Activated T-cell treated with anti-CD3 and anti-CD28 coated beads, Interleukin-2, amount 50 U/mL, for 24 hours (primary cell): ENCODE results near the gene VEGFA.
A peak's percentile ranks its signal among the peaks of the same experiment; 100 is the strongest.

ENCODE experiments used
- DNase-seq: peaks from one replicate; pipeline ENCODE4 v3.0.0-alpha.2; 2020
- H3K27ac Mint-ChIP-seq: 2 replicates; pipeline ENCODE4 v1.8.0; 2020; ENCODE audit warnings: mild to moderate bottlenecking, mixed read lengths
- H3K27me3 Mint-ChIP-seq: 2 replicates; pipeline ENCODE4 v1.8.0; 2020; ENCODE audit warnings: mixed read lengths
- H3K36me3 Mint-ChIP-seq: 2 replicates; pipeline ENCODE4 v1.8.0; 2020; ENCODE audit warnings: low read depth, mixed read lengths
- H3K4me1 Mint-ChIP-seq: 2 replicates; pipeline ENCODE4 v1.8.0; 2020; ENCODE audit warnings: low read depth, mixed read lengths
- H3K4me3 Mint-ChIP-seq: 2 replicates; pipeline ENCODE4 v1.8.0; 2020; ENCODE audit warnings: mild to moderate bottlenecking, moderate library complexity, mixed read lengths
- H3K9me3 Mint-ChIP-seq: 2 replicates; pipeline ENCODE4 v1.8.0; 2020; ENCODE audit warnings: mixed read lengths

Gene VEGFA

GRCh38 chr6:43761666-43762409 lies 8.2 kb upstream of the VEGFA start:
- Mint-ChIP-seq H3K9me3 (no peaks in the 10 kb centered on the region), H3K4me3 (no peak overlapping the region), H3K36me3 (no peaks in the 10 kb centered on the region), H3K27me3 (peaks cover 2% of the 10 kb centered on the region), H3K27ac (no peak overlapping the region), H3K4me1 (peaks cover 7% of the 10 kb centered on the region)
- DNase-seq, result no peak

GRCh38 chr6:43762410-43762768 lies 7.6 kb upstream of the VEGFA start:
- H3K9me3 Mint-ChIP-seq, result no peaks in the 10 kb centered on the region
- peaks cover 7% of the 10 kb centered on the region for H3K4me1 Mint-ChIP-seq
- no peak overlapping the region for H3K27ac Mint-ChIP-seq
- no peaks in the 10 kb centered on the region for H3K36me3 Mint-ChIP-seq
- H3K4me3 Mint-ChIP-seq, result no peak overlapping the region
- no peak for DNase-seq
- H3K27me3 Mint-ChIP-seq, result peaks cover 2% of the 10 kb centered on the region

- peaks cover 7% of the 10 kb centered on the region for H3K4me1 Mint-ChIP-seq
- no peak overlapping the region for H3K27ac Mint-ChIP-seq
- no peak overlapping the region for H3K4me3 Mint-ChIP-seq
- DNase-seq, result no peak
- no peaks in the 10 kb centered on the region for H3K9me3 Mint-ChIP-seq
- H3K27me3 Mint-ChIP-seq, result peaks cover 2% of the 10 kb centered on the region
- H3K36me3 Mint-ChIP-seq, result no peaks in the 10 kb centered on the region
These were observed 6.9 kb upstream of the VEGFA start for GRCh38 chr6:43762966-43763695.

- H3K27ac Mint-ChIP-seq, result no peak overlapping the region
- H3K27me3 Mint-ChIP-seq, result peaks cover 2% of the 10 kb centered on the region
- H3K36me3 Mint-ChIP-seq, result no peaks in the 10 kb centered on the region
- no peaks in the 10 kb centered on the region for H3K9me3 Mint-ChIP-seq
- no peak overlapping the region for H3K4me3 Mint-ChIP-seq
- no peak for DNase-seq
- H3K4me1 Mint-ChIP-seq, result peaks cover 7% of the 10 kb centered on the region
These were observed 6.0 kb upstream of the VEGFA start for GRCh38 chr6:43763812-43764522.

GRCh38 chr6:43764772-43765171 lies 5.2 kb upstream of the VEGFA start:
- Mint-ChIP-seq H3K27me3 (peaks cover 2% of the 10 kb centered on the region), H3K36me3 (no peaks in the 10 kb centered on the region), H3K27ac (no peak overlapping the region), H3K9me3 (no peaks in the 10 kb centered on the region), H3K4me1 (peaks cover 14% of the 10 kb centered on the region), H3K4me3 (no peak overlapping the region)
- DNase-seq, result no peak

- no peak overlapping the region for H3K27ac Mint-ChIP-seq
- H3K27me3 Mint-ChIP-seq, result peaks cover 4% of the 10 kb centered on the region
- H3K4me3 Mint-ChIP-seq, result no peak overlapping the region
- DNase-seq, result no peak
- peaks cover 18% of the 10 kb centered on the region for H3K4me1 Mint-ChIP-seq
- H3K9me3 Mint-ChIP-seq, result no peaks in the 10 kb centered on the region
- H3K36me3 Mint-ChIP-seq, result peaks cover 5% of the 10 kb centered on the region
These were observed 4.1 kb upstream of the VEGFA start for GRCh38 chr6:43765776-43766499.

GRCh38 chr6:43766500-43766853 lies 3.5 kb upstream of the VEGFA start:
- Mint-ChIP-seq H3K27ac (no peak overlapping the region), H3K9me3 (no peaks in the 10 kb centered on the region), H3K4me1 (peaks cover 18% of the 10 kb centered on the region), H3K4me3 (no peak overlapping the region), H3K36me3 (peaks cover 5% of the 10 kb centered on the region), H3K27me3 (peaks cover 4% of the 10 kb centered on the region)
- no peak for DNase-seq

GRCh38 chr6:43766964-43767461 lies 3.0 kb upstream of the VEGFA start:
- no peak for DNase-seq
- no peaks in the 10 kb centered on the region for H3K9me3 Mint-ChIP-seq
- H3K27me3 Mint-ChIP-seq, result peaks cover 4% of the 10 kb centered on the region
- H3K36me3 Mint-ChIP-seq, result peaks cover 5% of the 10 kb centered on the region
- no peak overlapping the region for H3K27ac Mint-ChIP-seq
- H3K4me1 Mint-ChIP-seq, result peaks cover 18% of the 10 kb centered on the region
- H3K4me3 Mint-ChIP-seq, result no peak overlapping the region

- Mint-ChIP-seq H3K4me3 (no peak overlapping the region), H3K4me1 (peaks cover 25% of the 10 kb centered on the region), H3K27ac (no peak overlapping the region)
These were observed 2.2 kb upstream of the VEGFA start for GRCh38 chr6:43767553-43768505.

GRCh38 chr6:43768506-43768860 lies 1.5 kb upstream of the VEGFA start:
- peaks cover 11% of the 10 kb centered on the region for H3K27me3 Mint-ChIP-seq
- no peak overlapping the region for H3K4me3 Mint-ChIP-seq
- no peaks in the 10 kb centered on the region for H3K9me3 Mint-ChIP-seq
- no peak overlapping the region for H3K27ac Mint-ChIP-seq
- peaks cover 15% of the 10 kb centered on the region for H3K36me3 Mint-ChIP-seq
- no peak for DNase-seq
- H3K4me1 Mint-ChIP-seq, result peaks cover 30% of the 10 kb centered on the region

More at GRCh38 chr6:43767553-43768505, 2.2 kb upstream of the VEGFA start:
- DNase-seq, result no peak
- Mint-ChIP-seq H3K36me3 (peaks cover 11% of the 10 kb centered on the region), H3K9me3 (no peaks in the 10 kb centered on the region), H3K27me3 (peaks cover 4% of the 10 kb centered on the region)

- H3K4me1 Mint-ChIP-seq, result peaks cover 27% of the 10 kb centered on the region
- peak overlapping the region; percentile 87 for H3K27ac Mint-ChIP-seq
- H3K36me3 Mint-ChIP-seq, result peaks cover 16% of the 10 kb centered on the region
- H3K4me3 Mint-ChIP-seq, result peak overlapping the region; percentile 91
- DNase-seq, result no peak
- H3K9me3 Mint-ChIP-seq, result no peaks in the 10 kb centered on the region
- peaks cover 15% of the 10 kb centered on the region for H3K27me3 Mint-ChIP-seq
These were observed 957 bp upstream of the VEGFA start for GRCh38 chr6:43768983-43769525.

GRCh38 chr6:43770372-43771209 lies 580 bp downstream of the VEGFA start:
- Mint-ChIP-seq H3K4me3 (peak overlapping the region; percentile 91), H3K27ac (peak overlapping the region; percentile 83), H3K4me1 (peaks cover 39% of the 10 kb centered on the region), H3K9me3 (no peaks in the 10 kb centered on the region), H3K36me3 (peaks cover 25% of the 10 kb centered on the region), H3K27me3 (peaks cover 19% of the 10 kb centered on the region)
- DNase-seq, result no peak
